WTC11 (cell line): ENCODE results near the gene CCDC170. TPM values are rescaled to one million over a fixed set of nuclear protein-coding genes. Genes with fewer than 3 reads are reported as not detected.
A peak's percentile ranks its signal among the peaks of the same experiment; 100 is the strongest.

Source experiments
- ATAC-seq: fragments of 200-7000 bp; cut with Tn5 transposase; 2 replicates; pipeline ENCODE4 v1.10.0; 2021; ENCODE audit warnings: mild to moderate bottlenecking, moderate library complexity
- CTCF ChIA-PET: fragments of 300-600 bp; sonication (Branson Sonifier 250); formaldehyde crosslinking; loops from one replicate; lab custom pipeline; 2021; ENCODE audit warnings: antibody characterized with exemption; lab: Charles Lee
- POLR2A ChIA-PET: fragments of 350-600 bp; sonication (Branson Sonifier 250); formaldehyde crosslinking; loops from one replicate; lab custom pipeline; 2021; ENCODE audit warnings: antibody characterized with exemption; lab: Charles Lee
- DNase-seq: peaks from one replicate; pipeline ENCODE4 v3.0.0; 2021; ENCODE audit warnings: low spot score
- H3K27ac Mint-ChIP-seq: 2 replicates; pipeline ENCODE4 v1.8.0; 2021; ENCODE audit warnings: mixed read lengths
- H3K27me3 Mint-ChIP-seq: 2 replicates; pipeline ENCODE4 v1.8.0; 2021; ENCODE audit warnings: low read depth, mild to moderate bottlenecking, moderate library complexity, mixed read lengths
- H3K36me3 Mint-ChIP-seq: 2 replicates; pipeline ENCODE4 v1.8.0; 2021; ENCODE audit warnings: mixed read lengths
- H3K4me1 Mint-ChIP-seq: 2 replicates; pipeline ENCODE4 v1.8.0; 2022; ENCODE audit warnings: mixed read lengths
- H3K4me3 Mint-ChIP-seq: 2 replicates; pipeline ENCODE4 v1.8.0; 2021; ENCODE audit warnings: mild to moderate bottlenecking, moderate library complexity, mixed read lengths
- H3K9me3 Mint-ChIP-seq: 2 replicates; pipeline ENCODE4 v1.8.0; 2021; ENCODE audit warnings: mixed read lengths
- AR ChIP-seq: fragments of 250-450 bp; sonication (Bioruptor Pico); IDR thresholded peaks from 2 replicates; pipeline ENCODE4 v1.9.0; 2021; ENCODE audit warnings: mild to moderate bottlenecking
- ATF2 ChIP-seq: sonication (generic); formaldehyde crosslinking; IDR thresholded peaks from 2 replicates; pipeline ENCODE4 v1.8.1; 2022; ENCODE audit warnings: low read depth, missing genetic modification reagents, borderline replicate concordance
- ATF6 ChIP-seq: sonication (generic); formaldehyde crosslinking; IDR thresholded peaks from 2 replicates; pipeline ENCODE4 v1.8.1; 2023; ENCODE audit warnings: mild to moderate bottlenecking, missing genetic modification reagents
- CREB1 ChIP-seq: sonication (generic); formaldehyde crosslinking; IDR thresholded peaks from 2 replicates; pipeline ENCODE4 v1.8.0; 2023; ENCODE audit warnings: mild to moderate bottlenecking, missing genetic modification reagents
- GABPB1 ChIP-seq: sonication (generic); formaldehyde crosslinking; IDR thresholded peaks from 2 replicates; pipeline ENCODE4 v1.8.1; 2023; ENCODE audit warnings: mild to moderate bottlenecking, missing genetic modification reagents
- GTF2I ChIP-seq: fragments of 250-450 bp; sonication (Bioruptor Pico); conservative IDR thresholded peaks from 2 replicates; pipeline ENCODE4 v1.4.0; 2021; ENCODE audit warnings: mild to moderate bottlenecking
- JUN ChIP-seq: sonication (generic); formaldehyde crosslinking; IDR thresholded peaks from 2 replicates; pipeline ENCODE4 v1.8.0; 2023; ENCODE audit warnings: mild to moderate bottlenecking, missing genetic modification reagents
- KAT7 ChIP-seq: sonication (generic); formaldehyde crosslinking; IDR thresholded peaks from 2 replicates; pipeline ENCODE4 v1.8.1; 2023; ENCODE audit warnings: missing genetic modification reagents, mild to moderate bottlenecking, borderline replicate concordance
- MXD4 ChIP-seq: fragments of 250-450 bp; sonication (Bioruptor Pico); IDR thresholded peaks from 2 replicates; pipeline ENCODE4 v1.8.0; 2021; ENCODE audit warnings: mild to moderate bottlenecking, moderate library complexity, borderline replicate concordance
- NFATC4 ChIP-seq: fragments of 250-450 bp; sonication (Bioruptor Pico); IDR thresholded peaks from 2 replicates; pipeline ENCODE4 v1.9.0; 2021; ENCODE audit warnings: mild to moderate bottlenecking
- OVOL2 ChIP-seq: fragments of 250-450 bp; sonication (Bioruptor Pico); IDR thresholded peaks from 2 replicates; pipeline ENCODE4 v1.9.0; 2021; ENCODE audit warnings: mild to moderate bottlenecking, borderline replicate concordance
- PRRX2 ChIP-seq: fragments of 250-450 bp; sonication (Bioruptor Pico); IDR thresholded peaks from 2 replicates; pipeline ENCODE4 v1.8.0; 2021; ENCODE audit warnings: mild to moderate bottlenecking
- SMAD4 ChIP-seq: sonication (generic); formaldehyde crosslinking; IDR thresholded peaks from 2 replicates; pipeline ENCODE4 v1.8.0; 2022; ENCODE audit warnings: mild to moderate bottlenecking, missing genetic modification reagents
- SP1 ChIP-seq: sonication (generic); formaldehyde crosslinking; conservative IDR thresholded peaks from 2 replicates; pipeline ENCODE4 v1.8.1; 2022; ENCODE audit warnings: missing genetic modification reagents
- TP53 ChIP-seq: sonication (generic); formaldehyde crosslinking; IDR thresholded peaks from 2 replicates; pipeline ENCODE4 v1.8.1; 2023; ENCODE audit warnings: mild to moderate bottlenecking, missing genetic modification reagents
- ZMAT4 ChIP-seq: fragments of 250-450 bp; sonication (Bioruptor Pico); IDR thresholded peaks from 2 replicates; pipeline ENCODE4 v1.9.0; 2021; ENCODE audit warnings: mild to moderate bottlenecking
- ZNF121 ChIP-seq: sonication (generic); formaldehyde crosslinking; IDR thresholded peaks from 2 replicates; pipeline ENCODE4 v1.8.0; 2023; ENCODE audit warnings: missing genetic modification reagents
- ZNF232 ChIP-seq: sonication (generic); formaldehyde crosslinking; IDR thresholded peaks from 2 replicates; pipeline ENCODE4 v1.8.0; 2022; ENCODE audit warnings: mild to moderate bottlenecking, missing genetic modification reagents
- ZNF317 ChIP-seq: sonication (generic); formaldehyde crosslinking; IDR thresholded peaks from 2 replicates; pipeline ENCODE4 v1.8.1; 2023; ENCODE audit warnings: low read depth, mild to moderate bottlenecking, moderate library complexity, missing genetic modification reagents, borderline replicate concordance
- ZNF532 ChIP-seq: fragments of 250-450 bp; sonication (Bioruptor Pico); IDR thresholded peaks from 2 replicates; pipeline ENCODE4 v1.9.0; 2021; ENCODE audit warnings: mild to moderate bottlenecking, borderline replicate concordance
- ZNF671 ChIP-seq: fragments of 250-450 bp; sonication (Bioruptor Pico); IDR thresholded peaks from 2 replicates; pipeline ENCODE4 v1.8.0; 2021; ENCODE audit warnings: mild to moderate bottlenecking
- total RNA-seq: library from RNA; stranded (reverse); gene quantifications from 3 replicates; pipeline ENCODE4 v1.2.3, GENCODE V29; 2021
- TF ChIP-seq, protein P1 (sequence below): sonication (generic); formaldehyde crosslinking; IDR thresholded peaks from 2 replicates; pipeline ENCODE4 v1.8.1; 2022; ENCODE audit warnings: mild to moderate bottlenecking, moderate library complexity, missing genetic modification reagents

The CCDC170 gene
- total RNA-seq, 1 experiment from 2014 or later: 0.26 TPM

DNA sequence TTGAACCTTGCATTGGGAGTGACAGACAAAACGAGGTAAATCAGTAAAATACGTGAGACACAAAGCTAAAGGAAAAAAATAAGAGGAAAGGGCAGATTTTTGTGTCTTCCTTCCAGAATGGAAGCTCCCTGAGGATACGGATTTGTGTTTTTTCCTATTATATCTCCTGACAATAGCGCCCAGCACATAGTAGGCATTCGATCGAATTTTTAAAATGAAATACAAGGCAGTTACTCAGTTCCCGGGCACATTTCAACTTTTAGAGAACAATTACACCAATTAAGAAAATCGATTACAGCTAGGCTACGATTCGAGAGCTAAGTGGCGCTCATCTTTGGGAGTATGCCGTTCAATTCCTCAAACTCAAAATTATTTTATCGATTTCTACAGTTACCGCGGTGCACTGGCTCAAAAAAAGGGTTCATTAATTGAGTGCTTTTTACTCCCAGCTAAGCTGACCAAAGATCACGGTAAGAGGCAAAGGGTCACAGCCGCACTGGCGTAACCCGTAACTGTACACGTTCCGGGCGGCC, 42.3 kb upstream of the CCDC170 start (continued):
- no peak for TF ChIP-seq ZNF232 (CRISPR knock-in tag)
- TF ChIP-seq, all 79 proteins: peak for 0

DNA sequence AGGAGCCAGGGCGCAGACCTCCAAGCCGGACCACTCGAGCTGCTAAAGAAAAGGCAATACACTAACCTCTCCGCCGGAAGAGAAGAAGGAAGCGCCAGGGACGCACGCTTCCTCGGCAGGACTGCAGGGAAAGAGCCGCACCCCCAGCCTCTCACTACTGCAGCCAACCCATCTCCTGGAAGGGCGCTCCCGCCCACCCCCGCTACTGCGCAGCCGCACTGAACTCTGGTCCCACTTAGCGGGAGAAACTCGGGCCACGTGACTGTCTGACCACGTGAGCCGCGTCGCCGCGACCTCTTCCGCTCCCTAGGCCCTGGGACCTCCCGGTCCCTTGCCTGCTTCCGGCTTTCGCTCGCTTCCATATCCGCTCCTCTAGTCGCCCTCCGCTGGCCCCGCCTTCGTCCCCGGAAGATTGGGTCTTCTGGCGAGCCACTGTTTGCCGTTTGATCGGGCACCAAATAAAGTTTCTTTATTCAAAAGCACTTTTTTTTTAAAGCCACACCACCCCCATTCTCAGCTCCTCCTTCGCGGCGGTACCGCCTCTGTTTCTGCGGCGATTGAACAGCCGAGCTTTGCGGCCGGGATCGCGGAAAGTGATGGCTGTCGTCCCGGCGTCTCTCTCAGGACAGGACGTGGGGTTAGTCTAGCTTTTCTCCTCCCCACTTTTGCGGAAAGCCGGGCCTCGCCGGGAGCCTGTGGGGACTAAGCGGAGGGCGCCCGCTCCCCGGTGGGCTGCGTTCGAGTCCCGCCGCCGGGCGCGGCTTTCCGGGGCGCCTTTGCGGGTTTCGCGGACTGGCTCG, 41.7 kb upstream of the CCDC170 start, which contains the start of gene RMND1:
RMND1 (minus strand) TSS at position 177 of the 800 bp plus-strand sequence. CDS start 6,315 bp downstream, outside the sequence.
- no peaks in the 10 kb centered on the region for H3K9me3 Mint-ChIP-seq
- peaks cover 5% of the 10 kb centered on the region for H3K36me3 Mint-ChIP-seq
- ChIA-PET CTCF (interaction anchor here (0.7 to 1.0 kb wide), 4 partner anchors 10 to 850 kb away, joined by 3 to 5 read pairs (median 3); no protein-coding TSS in a partner anchor), POLR2A (interaction anchor here (0.7 to 1.3 kb wide), 3 partner anchors 10 to 837 kb away, joined by 3 to 5 read pairs (median 3); no protein-coding TSS in a partner anchor)
- H3K27ac Mint-ChIP-seq: peak within 1 kb of the TSS; percentile 98
- no peaks in the 10 kb centered on the region; the same call in 1 of the 2 replicates for H3K27me3 Mint-ChIP-seq
- ATAC-seq: peak; percentile 97
- peak; percentile 99 for DNase-seq
- H3K4me3 Mint-ChIP-seq: peak within 1 kb of the TSS; percentile 96
- H3K4me1 Mint-ChIP-seq: peaks cover 34% of the 10 kb centered on the region
- TF ChIP-seq SP1 (peak; percentile 93), TP53 (0 out of 2 replicates have a peak, but pooled peaks have one; percentile 48), ZNF532 (CRISPR knock-in tag) (no peak), ZNF232 (CRISPR knock-in tag) (0 out of 2 replicates have a peak, but pooled peaks have one; percentile 63), NFATC4 (CRISPR knock-in tag) (no peak), JUN (CRISPR knock-in tag) (no peak), KAT7 (0 out of 2 replicates have a peak, but pooled peaks have one; percentile 34), SMAD4 (no peak), ATF2 (no peak), GABPB1 (CRISPR knock-in tag) (peak; percentile 80), PRRX2 (CRISPR knock-in tag) (no peak), ZNF121 (CRISPR knock-in tag) (no peak), AR (CRISPR knock-in tag) (no peak), ZNF671 (CRISPR knock-in tag) (no peak), MXD4 (no peak), ZMAT4 (CRISPR knock-in tag) (no peak), ZNF317 (CRISPR knock-in tag) (no peak), ATF6 (CRISPR knock-in tag) (no peak), OVOL2 (CRISPR knock-in tag) (no peak), GTF2I (CRISPR knock-in tag) (no peak), CREB1 (0 out of 2 replicates have a peak, but pooled peaks have one; percentile 55)
- TF ChIP-seq, protein P1, sequence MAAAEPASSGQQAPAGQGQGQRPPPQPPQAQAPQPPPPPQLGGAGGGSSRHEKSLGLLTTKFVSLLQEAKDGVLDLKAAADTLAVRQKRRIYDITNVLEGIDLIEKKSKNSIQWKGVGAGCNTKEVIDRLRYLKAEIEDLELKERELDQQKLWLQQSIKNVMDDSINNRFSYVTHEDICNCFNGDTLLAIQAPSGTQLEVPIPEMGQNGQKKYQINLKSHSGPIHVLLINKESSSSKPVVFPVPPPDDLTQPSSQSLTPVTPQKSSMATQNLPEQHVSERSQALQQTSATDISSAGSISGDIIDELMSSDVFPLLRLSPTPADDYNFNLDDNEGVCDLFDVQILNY: peak; percentile 95
